Prostate gland (tissue), 2 donors: Measurements from ENCODE around the gene CCNJL.

Experiments used
- CTCF ChIP-seq, 4 experiments: fragments of 200-600 bp in 2 of 4; fragments of 450-650 bp in 2 of 4; sonication (generic) in 2 of 4; IDR thresholded peaks; 1 replicate in 3 of 4; 2 replicates in 1 of 4; pipeline ENCODE4 v1.5.1; 2016 to 2019; ENCODE audit warnings: antibody characterized with exemption in 4 of 4, mild to moderate bottlenecking in 2 of 4, moderate library complexity in 2 of 4
- POLR2A ChIP-seq: fragments of 450-650 bp; IDR thresholded peaks from one replicate; pipeline ENCODE4 v1.6.1; 2016; ENCODE audit warnings: antibody characterized with exemption, mild to moderate bottlenecking
- POLR2AphosphoS5 ChIP-seq: sonication (generic); formaldehyde crosslinking; IDR thresholded peaks from one replicate; pipeline ENCODE4 v1.6.1; 2017; ENCODE audit warnings: antibody characterized with exemption

GRCh38 chr5:160274483-160274931 lies 37.9 kb downstream of the CCNJL start:
- TF ChIP-seq POLR2AphosphoS5 (no peak), CTCF (IDR thresholded peaks at IDR 0.05) (no peak), POLR2A (no peak)
